Activated CD4-positive, alpha-beta T cell treated with anti-CD3 and anti-CD28 coated beads, Interleukin-2, Interleukin-6, amounts not matched to agents 100 ng/mL and 50 ng/mL, durations not matched to agents 16 hours and 8 hours (primary cell): ENCODE data around the gene NFATC1.

Experiments used
- DNase-seq: peaks from one replicate; pipeline ENCODE4 v3.0.0-alpha.2; 2020

The NFATC1 gene

GRCh38 chr18:79543861-79544385 is 148.2 kb downstream of the NFATC1 start:
- no peak for DNase-seq

GRCh38 chr18:79544386-79544963 is 148.7 kb downstream of the NFATC1 start:
- DNase-seq: no peak

GRCh38 chr18:79545255-79545654 is 149.5 kb downstream of the NFATC1 start:
- no peak for DNase-seq

GRCh38 chr18:79545736-79546171 is 150.0 kb downstream of the NFATC1 start:
- no peak for DNase-seq

- DNase-seq: no peak
These were observed 151.1 kb downstream of the NFATC1 start for GRCh38 chr18:79546781-79547272.

- no peak for DNase-seq
These were observed 151.8 kb downstream of the NFATC1 start for GRCh38 chr18:79547413-79548076.

- DNase-seq: no peak
These were observed 152.3 kb downstream of the NFATC1 start for GRCh38 chr18:79548077-79548450.

- DNase-seq: no peak
These were observed 152.9 kb downstream of the NFATC1 start for GRCh38 chr18:79548621-79548985.

GRCh38 chr18:79548986-79549637 is 153.4 kb downstream of the NFATC1 start:
- no peak for DNase-seq

GRCh38 chr18:79549638-79550000 is 153.9 kb downstream of the NFATC1 start:
- DNase-seq: no peak

GRCh38 chr18:79552140-79552631 is 156.5 kb downstream of the NFATC1 start:
- no peak for DNase-seq

- no peak for DNase-seq
These were observed 157.0 kb downstream of the NFATC1 start for GRCh38 chr18:79552696-79553095.

- no peak for DNase-seq
These were observed 157.4 kb downstream of the NFATC1 start for GRCh38 chr18:79553154-79553553.

- no peak for DNase-seq
These were observed 158.0 kb downstream of the NFATC1 start for GRCh38 chr18:79553696-79554095.

GRCh38 chr18:79554321-79554720 is 158.6 kb downstream of the NFATC1 start:
- no peak for DNase-seq

- no peak for DNase-seq
These were observed 159.4 kb downstream of the NFATC1 start for GRCh38 chr18:79554945-79555645.

- DNase-seq: no peak
These were observed 160.2 kb downstream of the NFATC1 start for GRCh38 chr18:79555885-79556284.

- DNase-seq: no peak
These were observed 161.3 kb downstream of the NFATC1 start for GRCh38 chr18:79556829-79557585.

- DNase-seq: no peak
These were observed 162.6 kb downstream of the NFATC1 start for GRCh38 chr18:79558196-79558932.

GRCh38 chr18:79558933-79559416 is 163.2 kb downstream of the NFATC1 start:
- no peak for DNase-seq

GRCh38 chr18:79559436-79559835 is 163.7 kb downstream of the NFATC1 start:
- no peak for DNase-seq
